ENCODE measurements around the gene C11orf91.

DNA sequence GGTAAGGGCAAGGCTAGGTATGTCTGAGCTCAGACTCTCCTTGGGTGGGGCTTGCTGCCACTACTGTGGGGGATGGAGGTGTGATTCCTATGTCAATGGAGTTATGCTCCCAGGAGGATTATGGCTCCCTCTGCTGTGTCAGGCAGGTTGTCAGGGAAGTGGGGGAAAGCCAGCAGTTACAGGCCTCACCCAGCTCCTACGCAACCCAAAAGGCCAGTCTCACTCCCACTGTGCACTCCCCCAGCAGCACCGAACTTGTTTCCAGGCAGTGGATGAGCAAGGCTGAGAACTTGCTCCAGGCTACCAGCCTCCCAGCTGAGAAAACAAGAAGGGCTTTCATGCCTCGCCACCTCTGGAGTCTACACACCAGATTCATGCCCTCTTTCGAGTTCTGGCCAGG lies 18.2 kb downstream of the C11orf91 start:
- TF ChIP-seq, protein P1, sequence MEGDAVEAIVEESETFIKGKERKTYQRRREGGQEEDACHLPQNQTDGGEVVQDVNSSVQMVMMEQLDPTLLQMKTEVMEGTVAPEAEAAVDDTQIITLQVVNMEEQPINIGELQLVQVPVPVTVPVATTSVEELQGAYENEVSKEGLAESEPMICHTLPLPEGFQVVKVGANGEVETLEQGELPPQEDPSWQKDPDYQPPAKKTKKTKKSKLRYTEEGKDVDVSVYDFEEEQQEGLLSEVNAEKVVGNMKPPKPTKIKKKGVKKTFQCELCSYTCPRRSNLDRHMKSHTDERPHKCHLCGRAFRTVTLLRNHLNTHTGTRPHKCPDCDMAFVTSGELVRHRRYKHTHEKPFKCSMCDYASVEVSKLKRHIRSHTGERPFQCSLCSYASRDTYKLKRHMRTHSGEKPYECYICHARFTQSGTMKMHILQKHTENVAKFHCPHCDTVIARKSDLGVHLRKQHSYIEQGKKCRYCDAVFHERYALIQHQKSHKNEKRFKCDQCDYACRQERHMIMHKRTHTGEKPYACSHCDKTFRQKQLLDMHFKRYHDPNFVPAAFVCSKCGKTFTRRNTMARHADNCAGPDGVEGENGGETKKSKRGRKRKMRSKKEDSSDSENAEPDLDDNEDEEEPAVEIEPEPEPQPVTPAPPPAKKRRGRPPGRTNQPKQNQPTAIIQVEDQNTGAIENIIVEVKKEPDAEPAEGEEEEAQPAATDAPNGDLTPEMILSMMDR (conservative IDR thresholded peaks at IDR 0.05 in 1 of 2, IDR thresholded peaks at IDR 0.05 in 1 of 2; ENCODE audit: low read depth in 1 of 2, low read length in 2 of 2) = peak in 1 of 2 donors; percentile 7
- TF ChIP-seq EZH2 (IDR thresholded peaks at IDR 0.05; ENCODE audit: low read length, missing control alignments) = no peak

Data from fibroblast of lung (primary cell).